HL-60 (cell line): ENCODE measurements around the gene PRMT9.

Experiments
- DNase-seq, 2 experiments: peaks; one replicate each; pipeline ENCODE4 v3.0.0-alpha.2; 2010 to 2020; ENCODE audit warnings: low read depth in 1 of 2, low spot score in 1 of 2
- H3K27ac ChIP-seq: fragments of 250-450 bp; sonication (Bioruptor Pico); replicated peaks from 2 replicates; pipeline ENCODE4 v1.5.1; 2020; ENCODE audit warnings: mild to moderate bottlenecking, moderate library complexity
- H3K27me3 ChIP-seq: fragments of 250-450 bp; sonication (Bioruptor Pico); 2 replicates; pipeline ENCODE4 v1.5.1; 2021; ENCODE audit warnings: mild to moderate bottlenecking, moderate library complexity; ENCODE audit not compliant: insufficient read depth, poor library complexity, severe bottlenecking
- H3K4me3 ChIP-seq: replicated peaks from 2 replicates; pipeline ENCODE4 v1.5.1; 2011; ENCODE audit warnings: mild to moderate bottlenecking, control low read depth, low read length; ENCODE audit not compliant: insufficient read depth
- CTCF ChIP-seq: IDR thresholded peaks from one replicate; pipeline ENCODE4 v1.5.1; 2011; ENCODE audit warnings: low read length, control low read depth, inconsistent platforms; ENCODE audit not compliant: insufficient read depth
- GABPA ChIP-seq: IDR thresholded peaks from 2 replicates; pipeline ENCODE4 v1.6.1; 2012; ENCODE audit warnings: low read depth
- POLR2AphosphoS5 ChIP-seq: IDR thresholded peaks from 2 replicates; pipeline ENCODE4 v1.6.1; 2012; ENCODE audit warnings: low read depth
- SPI1 ChIP-seq: IDR thresholded peaks from 2 replicates; pipeline ENCODE4 v1.6.1; 2012; ENCODE audit warnings: low read depth, mild to moderate bottlenecking, borderline replicate concordance
- TF ChIP-seq, protein P1 (sequence below): IDR thresholded peaks from 2 replicates; pipeline ENCODE4 v1.6.1; 2012; ENCODE audit warnings: low read depth; ENCODE audit not compliant: insufficient replicate concordance

Gene PRMT9

GRCh38 chr4:147605499-147605898, 78.5 kb downstream of the PRMT9 start:
- Histone ChIP-seq H3K27ac (no peak overlapping the region), H3K4me3 (no peak overlapping the region), H3K27me3 (no peaks in the 10 kb centered on the region)
- no peak for TF ChIP-seq GABPA
- TF ChIP-seq, protein P1, sequence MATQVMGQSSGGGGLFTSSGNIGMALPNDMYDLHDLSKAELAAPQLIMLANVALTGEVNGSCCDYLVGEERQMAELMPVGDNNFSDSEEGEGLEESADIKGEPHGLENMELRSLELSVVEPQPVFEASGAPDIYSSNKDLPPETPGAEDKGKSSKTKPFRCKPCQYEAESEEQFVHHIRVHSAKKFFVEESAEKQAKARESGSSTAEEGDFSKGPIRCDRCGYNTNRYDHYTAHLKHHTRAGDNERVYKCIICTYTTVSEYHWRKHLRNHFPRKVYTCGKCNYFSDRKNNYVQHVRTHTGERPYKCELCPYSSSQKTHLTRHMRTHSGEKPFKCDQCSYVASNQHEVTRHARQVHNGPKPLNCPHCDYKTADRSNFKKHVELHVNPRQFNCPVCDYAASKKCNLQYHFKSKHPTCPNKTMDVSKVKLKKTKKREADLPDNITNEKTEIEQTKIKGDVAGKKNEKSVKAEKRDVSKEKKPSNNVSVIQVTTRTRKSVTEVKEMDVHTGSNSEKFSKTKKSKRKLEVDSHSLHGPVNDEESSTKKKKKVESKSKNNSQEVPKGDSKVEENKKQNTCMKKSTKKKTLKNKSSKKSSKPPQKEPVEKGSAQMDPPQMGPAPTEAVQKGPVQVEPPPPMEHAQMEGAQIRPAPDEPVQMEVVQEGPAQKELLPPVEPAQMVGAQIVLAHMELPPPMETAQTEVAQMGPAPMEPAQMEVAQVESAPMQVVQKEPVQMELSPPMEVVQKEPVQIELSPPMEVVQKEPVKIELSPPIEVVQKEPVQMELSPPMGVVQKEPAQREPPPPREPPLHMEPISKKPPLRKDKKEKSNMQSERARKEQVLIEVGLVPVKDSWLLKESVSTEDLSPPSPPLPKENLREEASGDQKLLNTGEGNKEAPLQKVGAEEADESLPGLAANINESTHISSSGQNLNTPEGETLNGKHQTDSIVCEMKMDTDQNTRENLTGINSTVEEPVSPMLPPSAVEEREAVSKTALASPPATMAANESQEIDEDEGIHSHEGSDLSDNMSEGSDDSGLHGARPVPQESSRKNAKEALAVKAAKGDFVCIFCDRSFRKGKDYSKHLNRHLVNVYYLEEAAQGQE, result no peak
- no peak for TF ChIP-seq POLR2AphosphoS5
- no peak for TF ChIP-seq CTCF
- no peak for TF ChIP-seq SPI1
- DNase-seq, result no peak

DNA sequence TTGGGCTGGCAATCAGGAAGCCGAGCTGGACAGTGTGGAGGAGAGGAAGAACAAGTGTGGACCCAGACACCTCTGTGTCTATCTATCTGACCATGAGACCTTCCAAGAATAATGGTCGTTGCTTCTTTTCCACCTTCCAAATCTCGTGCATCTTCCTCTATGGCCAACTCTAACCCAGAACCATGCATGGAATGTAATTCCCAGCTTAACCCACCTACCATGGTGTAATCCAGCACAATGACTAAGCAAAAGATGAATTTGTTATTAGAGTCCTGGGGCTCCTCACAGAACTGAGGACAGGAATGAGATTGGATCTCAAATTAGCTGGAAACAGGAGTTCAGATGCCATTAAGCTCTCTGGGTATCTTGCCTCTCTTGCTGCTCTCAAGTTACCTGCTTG, 84.2 kb downstream of the PRMT9 start:
- TF ChIP-seq SPI1 (no peak), POLR2AphosphoS5 (no peak), GABPA (no peak), CTCF (no peak)
- TF ChIP-seq, protein P1, result no peak
- Histone ChIP-seq H3K27me3 (no peaks in the 10 kb centered on the region), H3K27ac (no peak overlapping the region), H3K4me3 (no peak overlapping the region)
- DNase-seq, result no peak

- no peak for TF ChIP-seq GABPA
- TF ChIP-seq SPI1, result no peak
- TF ChIP-seq POLR2AphosphoS5, result no peak
- TF ChIP-seq, protein P1, result no peak
- no peak for TF ChIP-seq CTCF
- no peak overlapping the region for H3K27ac ChIP-seq
- no peak overlapping the region for H3K4me3 ChIP-seq
- no peaks in the 10 kb centered on the region for H3K27me3 ChIP-seq
- no peak for DNase-seq
Measured at GRCh38 chr4:147599206-147599605, 84.8 kb downstream of the PRMT9 start.
